ENCODE measurements around the gene SNX5.

Gene SNX5

DNA sequence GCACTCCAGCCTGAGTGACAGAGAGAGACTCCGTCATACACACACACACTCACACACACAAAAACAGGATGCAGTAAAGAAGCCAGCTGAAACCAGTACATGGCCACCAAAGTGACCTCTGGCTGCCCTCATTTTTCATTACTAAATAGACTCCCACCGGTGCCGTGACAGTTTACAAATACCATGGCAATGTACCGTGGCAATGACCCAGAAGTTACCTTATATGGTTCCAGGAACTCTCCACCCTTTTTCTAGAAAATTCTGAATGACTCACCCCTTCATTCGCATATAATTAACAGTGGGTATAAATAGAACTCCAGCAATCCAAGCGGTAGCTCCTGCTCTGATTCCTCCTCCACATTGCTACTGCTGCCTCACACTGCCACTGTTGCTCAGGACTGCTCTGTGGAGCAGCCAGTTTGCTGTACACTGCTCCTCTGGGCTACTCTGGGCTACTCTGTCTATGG lies 57.7 kb downstream of the SNX5 start:
- no peak for DNase-seq

GRCh38 chr20:17909869-17910321 lies 58.7 kb downstream of the SNX5 start:
- no peak for DNase-seq

GRCh38 chr20:17905544-17905943 lies 63.0 kb downstream of the SNX5 start:
- DNase-seq, result no peak

- DNase-seq, result no peak
Observed at GRCh38 chr20:17904027-17904426, 64.6 kb downstream of the SNX5 start.

GRCh38 chr20:17902531-17903083 lies 66.0 kb downstream of the SNX5 start:
- DNase-seq, result no peak

GRCh38 chr20:17901971-17902370 lies 66.6 kb downstream of the SNX5 start:
- no peak for DNase-seq

DNA sequence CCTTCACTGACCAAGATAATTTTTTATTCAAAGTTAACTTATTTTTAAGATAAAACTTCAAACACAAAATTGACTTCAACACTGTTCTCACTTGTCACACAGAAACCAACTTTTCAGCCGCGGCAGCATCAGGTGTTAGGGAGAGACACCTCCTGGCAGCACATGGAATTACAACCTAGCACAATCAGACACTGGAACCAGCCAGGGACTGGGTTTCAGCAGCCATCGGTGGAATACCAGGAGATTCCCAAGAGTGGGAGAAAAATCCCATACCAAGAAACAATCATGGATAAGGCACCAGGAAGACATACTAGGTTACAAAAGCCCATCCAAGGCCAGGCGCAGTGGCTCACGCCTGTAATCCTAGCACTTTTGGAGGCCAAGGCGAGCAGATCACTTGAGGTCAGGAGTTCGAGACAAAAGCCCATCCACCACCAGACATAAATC lies 70.0 kb downstream of the SNX5 start:
- peak; percentile 24 to 75 for DNase-seq

GRCh38 chr20:17897566-17898307 lies 70.9 kb downstream of the SNX5 start:
- no peak for DNase-seq

- no peak for DNase-seq
Observed at GRCh38 chr20:17896771-17897369, 71.7 kb downstream of the SNX5 start.

DNA sequence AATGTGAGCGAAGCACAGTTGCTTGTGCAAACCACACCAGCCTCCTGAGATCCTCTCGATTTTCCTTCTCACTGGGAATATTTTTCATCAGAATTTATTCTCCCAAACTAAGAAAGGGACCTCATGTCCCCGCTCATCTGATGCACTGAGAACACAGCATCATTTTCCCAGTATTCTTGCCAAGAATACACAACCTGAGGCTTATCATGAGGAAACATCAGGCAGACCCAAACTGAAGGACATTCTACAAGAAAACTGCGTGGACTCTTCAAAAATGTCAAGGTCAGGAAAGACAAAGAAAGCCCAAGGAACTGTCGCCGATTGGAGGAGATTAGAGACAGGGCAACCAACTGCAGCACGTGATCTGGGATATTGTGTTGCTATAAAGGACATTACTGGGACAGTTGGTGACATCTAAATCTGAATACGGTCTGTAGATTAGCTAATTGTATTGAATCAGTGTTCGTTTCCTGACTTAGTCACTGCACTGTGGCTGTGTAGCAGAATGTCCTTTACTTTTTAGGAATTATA lies 72.3 kb downstream of the SNX5 start:
- no peak for DNase-seq

DNA sequence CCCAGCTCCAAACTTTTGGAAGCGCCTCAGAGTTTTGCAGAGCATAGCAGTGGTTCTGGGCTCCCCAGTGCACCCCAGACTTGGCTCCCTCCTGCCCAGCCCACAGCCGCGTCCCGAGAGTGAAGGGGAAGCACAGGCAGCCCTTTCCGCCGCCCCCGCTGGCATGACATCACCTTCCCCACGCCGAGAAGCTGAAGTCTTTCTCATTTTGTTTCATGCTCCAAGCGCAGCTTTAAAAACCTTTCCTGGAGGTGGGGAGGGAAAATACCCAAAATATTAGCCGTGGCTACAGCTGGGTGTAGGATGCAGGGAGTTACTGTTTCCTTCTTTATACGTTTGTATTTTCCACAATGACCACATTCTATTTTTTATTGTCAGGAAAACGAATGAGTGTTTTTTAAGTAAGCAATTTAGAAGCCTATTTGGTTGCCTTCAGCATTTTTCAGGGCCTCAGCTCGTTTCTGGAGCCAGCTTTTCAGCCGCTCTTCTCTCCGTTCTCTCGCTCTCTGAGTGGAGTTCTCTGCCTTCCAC lies 72.9 kb downstream of the SNX5 start:
- DNase-seq, result no peak

DNA sequence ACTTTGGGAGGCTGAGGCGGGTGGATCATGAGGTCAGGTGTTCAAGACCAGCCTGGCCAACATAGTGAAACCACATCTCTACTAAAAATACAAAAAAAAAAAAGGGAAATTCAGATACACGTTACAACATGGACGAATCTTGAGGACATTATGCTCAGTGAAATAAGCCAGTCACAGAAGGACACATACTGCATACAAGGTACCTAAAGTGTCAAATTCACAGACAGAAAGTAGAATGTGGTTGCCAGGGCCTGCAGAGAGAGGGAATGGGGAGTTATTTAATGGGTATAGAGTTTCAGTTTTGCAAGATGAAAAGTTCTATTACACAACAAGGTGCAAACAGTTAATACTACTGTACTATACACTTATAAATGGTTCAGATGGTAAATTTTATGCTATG lies 75.1 kb downstream of the SNX5 start:
- no peak for DNase-seq

- DNase-seq, result no peak
Observed at GRCh38 chr20:17892189-17892938, 76.2 kb downstream of the SNX5 start.

Measured in NCI-H446 (cell line).